Spleen (tissue), 7 donors: ENCODE results near the gene UCN3.

Experiments
- CTCF ChIP-seq, 11 experiments: fragments of 200-600 bp in 7 of 11; fragments of 450-650 bp in 4 of 11; sonication (generic) in 4 of 11; IDR thresholded peaks in 8 of 11; conservative IDR thresholded peaks in 3 of 11; 1 replicate in 7 of 11; 2 replicates in 4 of 11; pipeline versions ENCODE4 v1.4.0 to v1.8.0; 2016 to 2021; ENCODE audit warnings: antibody characterized with exemption in 11 of 11, inconsistent platforms in 4 of 11, mild to moderate bottlenecking in 1 of 11
- POLR2A ChIP-seq, 3 donors: fragments of 450-650 bp; IDR thresholded peaks; one replicate each; pipeline ENCODE4 v1.5.1; 2017; ENCODE audit warnings: antibody characterized with exemption in 3 of 3, mild to moderate bottlenecking in 1 of 3
- POLR2AphosphoS5 ChIP-seq, 3 donors: sonication (generic); formaldehyde crosslinking; IDR thresholded peaks; one replicate each; pipeline ENCODE4 v1.5.1; 2017; ENCODE audit warnings: antibody characterized with exemption in 3 of 3
- donor health status: DM: no; HTN: no; CAD: no; lungs with moderate emphysema.
- donor health status: DM: no; HTN: no; CAD: no.
- donor health status: DM: no; HTN: no; CAD: no.

- TF ChIP-seq POLR2A (IDR thresholded peaks at IDR 0.05) (no peak), POLR2AphosphoS5 (IDR thresholded peaks at IDR 0.05) (no peak), CTCF (IDR thresholded peaks at IDR 0.05 in 8 of 11, conservative IDR thresholded peaks at IDR 0.05 in 3 of 11) (no peak)
Measured at GRCh38 chr10:5418584-5418983, 53.8 kb downstream of the UCN3 start.
